A549 (cell line): Measurements from ENCODE around the gene AHI1. TPM values are rescaled to one million over a fixed set of nuclear protein-coding genes. Genes with fewer than 3 reads are reported as not detected.

Source experiments
- ATAC-seq, 2 experiments: fragments of 200-7000 bp in 1 of 2; fragments of >200 bp in 1 of 2; cut with Nextera tagmentation in 1 of 2; cut with Tn5 transposase in 1 of 2; 3 replicates each; pipeline versions ENCODE4 v1.8.0 to v1.9.1; 2018 to 2020; ENCODE audit warnings: mild to moderate bottlenecking in 1 of 2, moderate library complexity in 1 of 2
- CTCF ChIA-PET: fragments of 300-600 bp; sonication (Branson Sonifier 250); formaldehyde crosslinking; extraction: SDS; loops from one replicate; lab custom pipeline; 2021; ENCODE audit warnings: antibody characterized with exemption, inconsistent platforms; lab: Yijun Ruan, JAX
- POLR2A ChIA-PET: fragments of 350-600 bp; formaldehyde crosslinking; extraction: SDS; loops from one replicate; lab custom pipeline; 2021; ENCODE audit warnings: antibody characterized with exemption, inconsistent platforms; lab: Yijun Ruan, JAX
- DNase-seq, 2 experiments: peaks; one replicate each; pipeline versions ENCODE4 v3.0.0 to v3.0.0-alpha.2; 2011 to 2016; ENCODE audit warnings: low read depth in 1 of 2, low spot score in 1 of 2
- FAIRE-seq: peaks from 2 replicates; lab custom pipeline; 2011; peaks lifted over from hg19 to GRCh38; lab: Jason Lieb, UNC
- H3K27ac ChIP-seq, 2 experiments: fragments of >200 bp; sonication (Bioruptor Twin); formaldehyde crosslinking; 3 replicates each; pipeline ENCODE4 v1.5.1; 2016 to 2017
- H3K4me1 ChIP-seq: fragments of >200 bp; sonication (Bioruptor Twin); formaldehyde crosslinking; 3 replicates; pipeline ENCODE4 v1.6.1; 2016
- H3K4me2 ChIP-seq: fragments of >200 bp; sonication (Bioruptor Twin); formaldehyde crosslinking; 3 replicates; pipeline ENCODE4 v1.6.1; 2016
- H3K4me3 ChIP-seq: fragments of >200 bp; sonication (Bioruptor Twin); formaldehyde crosslinking; 3 replicates; pipeline ENCODE4 v1.5.1; 2016
- H3K9me3 ChIP-seq: fragments of >200 bp; sonication (Bioruptor Twin); formaldehyde crosslinking; 3 replicates; pipeline ENCODE4 v1.6.1; 2016
- CEBPB ChIP-seq, 2 experiments: fragments of >200 bp in 1 of 2; sonication (Bioruptor Twin) in 1 of 2; formaldehyde crosslinking in 1 of 2; IDR thresholded peaks; 2 replicates each; pipeline ENCODE4 v1.6.1; 2012 to 2016
- EHMT2 ChIP-seq: fragments of 200-600 bp; sonication (generic); IDR thresholded peaks from 2 replicates; pipeline ENCODE4 v1.6.1; 2016; ENCODE audit warnings: antibody characterized with exemption, low read depth, mild to moderate bottlenecking, moderate library complexity
- ELK1 ChIP-seq: fragments of 150-350 bp; IDR thresholded peaks from 2 replicates; pipeline ENCODE4 v1.6.1; 2014; ENCODE audit warnings: low read depth, mild to moderate bottlenecking, low read length
- ESRRA ChIP-seq: fragments of 150-350 bp; IDR thresholded peaks from 2 replicates; pipeline ENCODE4 v1.6.1; 2014; ENCODE audit warnings: mild to moderate bottlenecking, low read length, borderline replicate concordance
- FOXS1 ChIP-seq: fragments of 250-450 bp; sonication (Bioruptor Pico); IDR thresholded peaks from 2 replicates; pipeline ENCODE4 v1.5.0; 2020; ENCODE audit warnings: mild to moderate bottlenecking, moderate library complexity
- HDAC2 ChIP-seq: fragments of 200-600 bp; sonication (generic); IDR thresholded peaks from 2 replicates; pipeline ENCODE4 v1.6.1; 2016
- HMGXB4 ChIP-seq: fragments of 250-450 bp; sonication (Bioruptor Pico); IDR thresholded peaks from 2 replicates; pipeline ENCODE4 v1.5.0; 2021; ENCODE audit warnings: mild to moderate bottlenecking, moderate library complexity, borderline replicate concordance
- KDM1A ChIP-seq: fragments of 200-600 bp; sonication (generic); IDR thresholded peaks from 2 replicates; pipeline ENCODE4 v1.6.1; 2016; ENCODE audit warnings: low read depth, mild to moderate bottlenecking
- MAZ ChIP-seq: fragments of 150-350 bp; IDR thresholded peaks from 2 replicates; pipeline ENCODE4 v1.6.1; 2014; ENCODE audit warnings: antibody characterized with exemption, low read depth, low read length, borderline replicate concordance
- MYC ChIP-seq: IDR thresholded peaks from 2 replicates; pipeline ENCODE4 v1.6.1; 2012; ENCODE audit warnings: mild to moderate bottlenecking, inconsistent platforms, low read length, improper control_type of control experiment, borderline replicate concordance
- PBX3 ChIP-seq: IDR thresholded peaks from 2 replicates; pipeline ENCODE4 v1.6.1; 2012
- POLR2AphosphoS2 ChIP-seq: conservative IDR thresholded peaks from 2 replicates; pipeline ENCODE4 v1.6.1; 2012; ENCODE audit warnings: low read length, improper control_type of control experiment, inconsistent platforms
- RCOR1 ChIP-seq: fragments of 150-350 bp; IDR thresholded peaks from 2 replicates; pipeline ENCODE4 v1.6.1; 2014; ENCODE audit warnings: antibody characterized with exemption, low read length, low read depth
- SMC3 ChIP-seq: fragments of >200 bp; sonication (Bioruptor Twin); formaldehyde crosslinking; IDR thresholded peaks from 3 replicates; pipeline ENCODE4 v1.6.1; 2018; ENCODE audit warnings: inconsistent platforms
- TFCP2L1 ChIP-seq: fragments of 250-450 bp; sonication (Bioruptor Pico); IDR thresholded peaks from 2 replicates; pipeline ENCODE4 v1.5.0; 2021; ENCODE audit warnings: mild to moderate bottlenecking
- USF2 ChIP-seq: fragments of 450-650 bp; IDR thresholded peaks from 2 replicates; pipeline ENCODE4 v1.6.1; 2014; ENCODE audit warnings: antibody characterized with exemption
- ZC3H11A ChIP-seq: fragments of 450-650 bp; IDR thresholded peaks from 2 replicates; pipeline ENCODE4 v1.6.1; 2014; ENCODE audit warnings: antibody characterized with exemption, mild to moderate bottlenecking
- WGBS: methylation state at CpG from one replicate; pipeline ENCODE4 v1.1.6; 2017; ENCODE audit errors: missing lambda C conversion rate; 5-methylcytosine and 5-hydroxymethylcytosine counted together
- polyA plus RNA-seq, 4 experiments: library from polyadenylated mRNA; depleted of rRNA in 3 of 4; stranded (reverse); fragments of >200 nt; fragmentation: RNase III in 1 of 4; extraction: RNeasy Plus Mini Kit Qiagen cat#74134 plus additional on column Dnase treatment in 1 of 4; gene quantifications; 2 replicates in 3 of 4; 3 replicates in 1 of 4; pipeline ENCODE4 v1.2.3, GENCODE V29; 2011 to 2017

Gene AHI1
- polyA plus RNA-seq, 2 of the 4 experiments (the other 2 are of a cell fraction), result 24.7 to 50.8 TPM

- ATAC-seq (0 out of 6 replicates have a peak, but pooled peaks of 1 of the 2 experiments have one; percentile 34), FAIRE-seq (no peak), DNase-seq (no peak)
- TF ChIP-seq MAZ (no peak), POLR2AphosphoS2 (no peak)
- H3K4me2 ChIP-seq, result no peak overlapping the region
- H3K27ac ChIP-seq, result no peak overlapping the region
- H3K9me3 ChIP-seq, result no peaks in the 10 kb centered on the region
- H3K4me3 ChIP-seq, result no peak overlapping the region
- ChIA-PET POLR2A (no interaction called here), CTCF (no interaction called here)
- 66% methylated on average over 15 of the region's 15 CpGs for WGBS
- H3K4me1 ChIP-seq, result no peaks in the 10 kb centered on the region
These were observed 235.4 kb downstream of the AHI1 start for GRCh38 chr6:135261872-135262725.

- H3K9me3 ChIP-seq, result no peaks in the 10 kb centered on the region
- no peak overlapping the region for H3K4me3 ChIP-seq
- H3K4me2 ChIP-seq, result no peak overlapping the region
- ChIA-PET CTCF (interaction anchor here (0.6 kb wide), 1 partner anchor 965 kb away, joined by 3 read pairs; no protein-coding TSS in a partner anchor), POLR2A (no interaction called here)
- 78% methylated on average over 4 of the region's 4 CpGs for WGBS
- TF ChIP-seq EHMT2 (no peak), ZC3H11A (peak; percentile 41; the same call in 1 of the 2 replicates)
- H3K4me1 ChIP-seq, result no peaks in the 10 kb centered on the region
- ATAC-seq (no peak), FAIRE-seq (no peak), DNase-seq (no peak)
- no peak overlapping the region for H3K27ac ChIP-seq
These were observed 236.9 kb downstream of the AHI1 start for GRCh38 chr6:135260612-135261011.

GRCh38 chr6:135258970-135259369 lies 238.6 kb downstream of the AHI1 start:
- H3K4me3 ChIP-seq, result no peak overlapping the region
- no peak overlapping the region for H3K27ac ChIP-seq
- H3K4me2 ChIP-seq, result no peak overlapping the region
- no peak for ATAC-seq
- ChIA-PET POLR2A (no interaction called here), CTCF (no interaction called here)
- FAIRE-seq, result no peak
- no peak for TF ChIP-seq PBX3
- TF ChIP-seq KDM1A, result no peak
- no peak for TF ChIP-seq CEBPB (IDR thresholded peaks at IDR 0.05)
- no peak for TF ChIP-seq HDAC2
- TF ChIP-seq SMC3, result no peak
- TF ChIP-seq RCOR1, result no peak
- no peak for TF ChIP-seq TFCP2L1 (CRISPR knock-in tag)
- no peak for TF ChIP-seq ELK1
- TF ChIP-seq HMGXB4 (CRISPR knock-in tag), result no peak
- TF ChIP-seq ESRRA, result no peak
- TF ChIP-seq FOXS1, result no peak
- no peak for TF ChIP-seq MYC
- TF ChIP-seq USF2, result no peak
- DNase-seq, result no peak
- H3K9me3 ChIP-seq, result no peaks in the 10 kb centered on the region
- 57% methylated on average over 6 of the region's 6 CpGs for WGBS
- H3K4me1 ChIP-seq, result no peaks in the 10 kb centered on the region
